GM18868 (cell line): ENCODE measurements around the gene FCSK.
"Not testable (repeated sequence)": the region's sequence is repeated elsewhere in the genome, so short reads cannot be mapped to it uniquely, and the experiment has no call there.

Source experiments
- ATAC-seq: cut with Tn5 transposase; IDR thresholded peaks from one replicate; pipeline ENCODE4 v1.9.1; 2021; ENCODE audit warnings: mild to moderate bottlenecking, moderate library complexity; ENCODE audit not compliant: unreplicated experiment

FCSK gene

GRCh38 chr16:70430667-70431536, 23.5 kb upstream of the FCSK start:
- peak; percentile 56 for ATAC-seq

- ATAC-seq: no peak
These were observed 22.1 kb upstream of the FCSK start for GRCh38 chr16:70432356-70432722.

GRCh38 chr16:70432723-70433457, 21.5 kb upstream of the FCSK start:
- no peak for ATAC-seq

GRCh38 chr16:70433458-70434103, 20.8 kb upstream of the FCSK start:
- no peak for ATAC-seq

- ATAC-seq: no peak
These were observed 19.7 kb upstream of the FCSK start for GRCh38 chr16:70434484-70435260.

GRCh38 chr16:70437017-70437581, 17.3 kb upstream of the FCSK start:
- ATAC-seq: no peak

- ATAC-seq: no peak
These were observed 16.5 kb upstream of the FCSK start for GRCh38 chr16:70437582-70438557.

GRCh38 chr16:70438585-70438968, 15.8 kb upstream of the FCSK start:
- ATAC-seq: no peak

- ATAC-seq: peak; percentile 89
These were observed 15.2 kb upstream of the FCSK start, which contains the start of gene ST3GAL2 for GRCh38 chr16:70438969-70439862. ST3GAL2 (minus strand) TSS chr16:70439100; CDS start chr16:70398530, 40,570 bp downstream.

- no peak for ATAC-seq
These were observed 14.2 kb upstream of the FCSK start for GRCh38 chr16:70440009-70440692.

GRCh38 chr16:70441406-70441990, 12.9 kb upstream of the FCSK start:
- ATAC-seq: no peak

GRCh38 chr16:70442344-70442743, 12.1 kb upstream of the FCSK start:
- no peak for ATAC-seq

- ATAC-seq: no peak
These were observed 9.9 kb upstream of the FCSK start for GRCh38 chr16:70444249-70445063.

- no peak for ATAC-seq
These were observed 6.3 kb upstream of the FCSK start for GRCh38 chr16:70448075-70448474.

GRCh38 chr16:70450142-70451003, 4.0 kb upstream of the FCSK start:
- ATAC-seq: not testable (repeated sequence)

GRCh38 chr16:70451004-70451340, 3.4 kb upstream of the FCSK start:
- ATAC-seq: not testable (repeated sequence)
